Activated T-cell treated with anti-CD3 and anti-CD28 coated beads, Interleukin-2, amount 50 U/mL, for 48 hours (primary cell): Measurements from ENCODE around the gene ATG14.
"Not testable (repeated sequence)": the region's sequence is repeated elsewhere in the genome, so short reads cannot be mapped to it uniquely, and the experiment has no call there.

ENCODE experiments used
- DNase-seq, 2 experiments: peaks; one replicate each; pipeline ENCODE4 v3.0.0-alpha.2; 2020

ATG14 gene

GRCh38 chr14:55433880-55434804 lies 22.5 kb upstream of the ATG14 start:
- peak; percentile 28 to 32 for DNase-seq

GRCh38 chr14:55432628-55433027 lies 21.0 kb upstream of the ATG14 start:
- no peak for DNase-seq

- DNase-seq = peak in 1 of 2 experiments; percentile 30
These were observed 18.5 kb upstream of the ATG14 start for GRCh38 chr14:55430024-55430690.

GRCh38 chr14:55427439-55427838 lies 15.8 kb upstream of the ATG14 start:
- no peak for DNase-seq

GRCh38 chr14:55426891-55427290 lies 15.3 kb upstream of the ATG14 start:
- DNase-seq = no peak

GRCh38 chr14:55425091-55425490 lies 13.5 kb upstream of the ATG14 start:
- no peak for DNase-seq

GRCh38 chr14:55423969-55424368 lies 12.3 kb upstream of the ATG14 start:
- DNase-seq = no peak

GRCh38 chr14:55422338-55422737 lies 10.7 kb upstream of the ATG14 start:
- not testable (repeated sequence) for DNase-seq

GRCh38 chr14:55419663-55420062 lies 8.0 kb upstream of the ATG14 start:
- no peak for DNase-seq

- DNase-seq = no peak
These were observed 6.8 kb upstream of the ATG14 start for GRCh38 chr14:55418411-55418810.

- DNase-seq = no peak
These were observed 6.3 kb upstream of the ATG14 start for GRCh38 chr14:55417955-55418354.

GRCh38 chr14:55416866-55417265 lies 5.2 kb upstream of the ATG14 start:
- peak in 1 of 2 experiments; percentile 37 for DNase-seq

- no peak for DNase-seq
These were observed 2.9 kb upstream of the ATG14 start for GRCh38 chr14:55414551-55414950.

- no peak for DNase-seq
These were observed 1.0 kb upstream of the ATG14 start for GRCh38 chr14:55412676-55413075.

- DNase-seq = no peak
These were observed 754 bp downstream of the ATG14 start for GRCh38 chr14:55410876-55411275.

GRCh38 chr14:55404173-55404854 lies 7.3 kb downstream of the ATG14 start:
- DNase-seq = no peak

GRCh38 chr14:55401751-55402150 lies 9.9 kb downstream of the ATG14 start:
- no peak for DNase-seq

GRCh38 chr14:55399852-55400251 lies 11.8 kb downstream of the ATG14 start:
- DNase-seq = no peak

GRCh38 chr14:55399183-55399582 lies 12.4 kb downstream of the ATG14 start:
- no peak for DNase-seq

- DNase-seq = no peak
These were observed 13.0 kb downstream of the ATG14 start for GRCh38 chr14:55398679-55399078.

GRCh38 chr14:55389330-55389729 lies 22.3 kb downstream of the ATG14 start:
- DNase-seq = no peak

GRCh38 chr14:55388160-55388559 lies 23.5 kb downstream of the ATG14 start:
- no peak for DNase-seq

GRCh38 chr14:55387121-55387520 lies 24.5 kb downstream of the ATG14 start:
- no peak for DNase-seq
